Measurements from ENCODE around the gene TRAPPC14. TPM values are rescaled to one million over a fixed set of nuclear protein-coding genes. Genes with fewer than 3 reads are reported as not detected.
A peak's percentile ranks its signal among the peaks of the same experiment; 100 is the strongest.
"Not testable (repeated sequence)": the region's sequence is repeated elsewhere in the genome, so short reads cannot be mapped to it uniquely, and the experiment has no call there.

Gene TRAPPC14
- total and polyA plus RNA-seq, 10 of the 15 experiments (the other 5 are each of a cell fraction or from before 2014, with no cell fraction given): 0.21 to 24.7 (median 7.5) TPM

DNA sequence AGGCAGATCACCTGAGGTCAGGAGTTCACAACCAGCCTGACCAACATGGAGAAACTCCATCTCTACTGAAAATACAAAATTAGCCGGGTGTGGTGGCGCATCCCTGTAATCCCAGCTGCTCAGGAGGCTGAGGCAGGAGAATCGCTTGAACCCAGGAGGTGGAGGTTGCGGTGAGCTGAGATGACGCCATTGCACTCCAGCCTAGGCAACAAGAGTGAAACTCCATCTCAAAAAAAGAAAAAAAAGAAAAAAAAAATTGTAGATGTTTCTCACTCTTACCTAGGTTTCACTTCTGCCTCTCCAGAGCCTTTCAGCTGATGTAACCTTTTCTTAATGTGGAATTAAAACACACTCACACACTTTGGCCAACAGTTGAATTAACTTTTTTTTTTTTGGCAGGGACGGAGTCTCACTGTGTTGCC is 37.4 kb upstream of the TRAPPC14 start:
- peak; percentile 74 for ATAC-seq
- POLR2A ChIA-PET: interaction anchor here (1.4 to 5.8 kb wide), 4 partner anchors 13 to 26 kb away, joined by 4 to 60 read pairs (median 8); partner anchors contain the start of gene PVRIG
- H3K9ac ChIP-seq (ENCODE audit: control insufficient read depth, insufficient read depth, low read length); H3K4me3 ChIP-seq; intact Hi-C loops (cut with micrococcal nuclease; ENCODE audit: unreplicated experiment); H3K9me3 ChIP-seq (replicated peaks; ENCODE audit: control insufficient read depth, insufficient read depth, low read length); in situ Hi-C loops (cut with MboI); H3K79me2 ChIP-seq (ENCODE audit: control insufficient read depth, insufficient read depth, low read length); FAIRE-seq; H2AFZ ChIP-seq (ENCODE audit: control insufficient read depth, low read depth, low read length); H3K36me3 ChIP-seq (ENCODE audit: control insufficient read depth in 2 of 2, insufficient read depth in 2 of 2, low read length in 1 of 2); H3K27me3 ChIP-seq (replicated peaks in 1 of 2; ENCODE audit: control insufficient read depth in 2 of 2, insufficient read depth in 2 of 2, low read length in 1 of 2); H4K20me1 ChIP-seq (ENCODE audit: control insufficient read depth, insufficient read depth); BruUV-seq (replicated peaks): not testable (repeated sequence)
- peak overlapping the region; percentile 52 for H3K27ac ChIP-seq (ENCODE audit: control insufficient read depth, insufficient read depth)
- 75% methylated on average over 6 of the region's 6 CpGs for WGBS (ENCODE audit: insufficient coverage, insufficient replicate concordance, low lambda C conversion rate, missing lambda C conversion rate)
- peaks cover 47% of the 10 kb centered on the region for H3K4me1 ChIP-seq (ENCODE audit: control insufficient read depth, insufficient read depth, low read length)
- SMC1A ChIA-PET (ENCODE audit: uncharacterized antibody, unreplicated experiment): interaction anchor here (4.5 to 7.0 kb wide), 2 partner anchors 14 to 21 kb away, joined by 37 to 112 read pairs; partner anchors contain the start of gene PVRIG
- RAD21 ChIA-PET (ENCODE audit: unreplicated experiment): interaction anchor here (0.6 to 4.5 kb wide), 4 partner anchors 10 to 21 kb away, joined by 3 to 30 read pairs (median 6); no protein-coding TSS in a partner anchor
- DNase-seq (ENCODE audit: low read depth, low spot score): peak; percentile 60
- H3K4me2 ChIP-seq (ENCODE audit: control insufficient read depth, insufficient read depth): peak overlapping the region; percentile 17; the same call in 1 of the 2 replicates
- CTCF ChIA-PET: interaction anchor here (0.6 to 7.0 kb wide), 4 partner anchors 13 to 49 kb away, joined by 3 to 65 read pairs (median 30); partner anchors contain the start of gene STAG3
- TF ChIP-seq NFIC (IDR thresholded peaks at IDR 0.05; ENCODE audit: low read depth, low read length) (peak; percentile 58; the same call in 1 of the 2 replicates), ZNF384 (IDR thresholded peaks at IDR 0.05; ENCODE audit: borderline replicate concordance, low read depth, low read length) (peak; percentile 75), MTA2 (IDR thresholded peaks at IDR 0.05; ENCODE audit: low read depth) (peak; percentile 68; the same call in 1 of the 2 replicates), SPI1 (IDR thresholded peaks at IDR 0.05; ENCODE audit: borderline replicate concordance, insufficient read depth, low read depth, low read length) (peak; percentile 82), NBN (IDR thresholded peaks at IDR 0.05) (peak; percentile 87; the same call in 1 of the 2 replicates), IKZF1 (conservative IDR thresholded peaks at IDR 0.05) (peak; percentile 57; the same call in 1 of the 2 replicates), RUNX3 (IDR thresholded peaks at IDR 0.05; ENCODE audit: low read length) (peak; percentile 62), IKZF2 (IDR thresholded peaks at IDR 0.05) (peak; percentile 81 to 84), EP300 (IDR thresholded peaks at IDR 0.05; ENCODE audit: borderline replicate concordance in 1 of 2, control insufficient read depth in 1 of 2, low read depth in 2 of 2, low read length in 2 of 2) (0 out of 4 replicates have a peak, but pooled peaks of 1 of the 2 experiments have one; percentile 23), YY1 (IDR thresholded peaks at IDR 0.05; ENCODE audit: low read depth, low read length) (peak; percentile 40; the same call in 1 of the 2 replicates), ZNF217 (IDR thresholded peaks at IDR 0.05) (peak; percentile 96), DPF2 (IDR thresholded peaks at IDR 0.05) (0 out of 2 replicates have a peak, but pooled peaks have one; percentile 65), NR2F1 (conservative IDR thresholded peaks at IDR 0.05) (peak; percentile 33; the same call in 1 of the 2 replicates), ATF7 (IDR thresholded peaks at IDR 0.05; ENCODE audit: low read depth) (peak; percentile 97)
- TF ChIP-seq, protein P1, sequence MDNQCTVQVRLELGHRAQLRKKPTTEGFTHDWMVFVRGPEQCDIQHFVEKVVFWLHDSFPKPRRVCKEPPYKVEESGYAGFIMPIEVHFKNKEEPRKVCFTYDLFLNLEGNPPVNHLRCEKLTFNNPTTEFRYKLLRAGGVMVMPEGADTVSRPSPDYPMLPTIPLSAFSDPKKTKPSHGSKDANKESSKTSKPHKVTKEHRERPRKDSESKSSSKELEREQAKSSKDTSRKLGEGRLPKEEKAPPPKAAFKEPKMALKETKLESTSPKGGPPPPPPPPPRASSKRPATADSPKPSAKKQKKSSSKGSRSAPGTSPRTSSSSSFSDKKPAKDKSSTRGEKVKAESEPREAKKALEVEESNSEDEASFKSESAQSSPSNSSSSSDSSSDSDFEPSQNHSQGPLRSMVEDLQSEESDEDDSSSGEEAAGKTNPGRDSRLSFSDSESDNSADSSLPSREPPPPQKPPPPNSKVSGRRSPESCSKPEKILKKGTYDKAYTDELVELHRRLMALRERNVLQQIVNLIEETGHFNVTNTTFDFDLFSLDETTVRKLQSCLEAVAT (IDR thresholded peaks at IDR 0.05): peak; percentile 77
- TF ChIP-seq, protein P2, sequence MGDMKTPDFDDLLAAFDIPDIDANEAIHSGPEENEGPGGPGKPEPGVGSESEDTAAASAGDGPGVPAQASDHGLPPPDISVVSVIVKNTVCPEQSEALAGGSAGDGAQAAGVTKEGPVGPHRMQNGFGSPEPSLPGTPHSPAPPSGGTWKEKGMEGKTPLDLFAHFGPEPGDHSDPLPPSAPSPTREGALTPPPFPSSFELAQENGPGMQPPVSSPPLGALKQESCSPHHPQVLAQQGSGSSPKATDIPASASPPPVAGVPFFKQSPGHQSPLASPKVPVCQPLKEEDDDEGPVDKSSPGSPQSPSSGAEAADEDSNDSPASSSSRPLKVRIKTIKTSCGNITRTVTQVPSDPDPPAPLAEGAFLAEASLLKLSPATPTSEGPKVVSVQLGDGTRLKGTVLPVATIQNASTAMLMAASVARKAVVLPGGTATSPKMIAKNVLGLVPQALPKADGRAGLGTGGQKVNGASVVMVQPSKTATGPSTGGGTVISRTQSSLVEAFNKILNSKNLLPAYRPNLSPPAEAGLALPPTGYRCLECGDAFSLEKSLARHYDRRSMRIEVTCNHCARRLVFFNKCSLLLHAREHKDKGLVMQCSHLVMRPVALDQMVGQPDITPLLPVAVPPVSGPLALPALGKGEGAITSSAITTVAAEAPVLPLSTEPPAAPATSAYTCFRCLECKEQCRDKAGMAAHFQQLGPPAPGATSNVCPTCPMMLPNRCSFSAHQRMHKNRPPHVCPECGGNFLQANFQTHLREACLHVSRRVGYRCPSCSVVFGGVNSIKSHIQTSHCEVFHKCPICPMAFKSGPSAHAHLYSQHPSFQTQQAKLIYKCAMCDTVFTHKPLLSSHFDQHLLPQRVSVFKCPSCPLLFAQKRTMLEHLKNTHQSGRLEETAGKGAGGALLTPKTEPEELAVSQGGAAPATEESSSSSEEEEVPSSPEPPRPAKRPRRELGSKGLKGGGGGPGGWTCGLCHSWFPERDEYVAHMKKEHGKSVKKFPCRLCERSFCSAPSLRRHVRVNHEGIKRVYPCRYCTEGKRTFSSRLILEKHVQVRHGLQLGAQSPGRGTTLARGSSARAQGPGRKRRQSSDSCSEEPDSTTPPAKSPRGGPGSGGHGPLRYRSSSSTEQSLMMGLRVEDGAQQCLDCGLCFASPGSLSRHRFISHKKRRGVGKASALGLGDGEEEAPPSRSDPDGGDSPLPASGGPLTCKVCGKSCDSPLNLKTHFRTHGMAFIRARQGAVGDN (IDR thresholded peaks at IDR 0.05): 0 out of 2 replicates have a peak, but pooled peaks have one; percentile 15
- TF ChIP-seq, protein P3, sequence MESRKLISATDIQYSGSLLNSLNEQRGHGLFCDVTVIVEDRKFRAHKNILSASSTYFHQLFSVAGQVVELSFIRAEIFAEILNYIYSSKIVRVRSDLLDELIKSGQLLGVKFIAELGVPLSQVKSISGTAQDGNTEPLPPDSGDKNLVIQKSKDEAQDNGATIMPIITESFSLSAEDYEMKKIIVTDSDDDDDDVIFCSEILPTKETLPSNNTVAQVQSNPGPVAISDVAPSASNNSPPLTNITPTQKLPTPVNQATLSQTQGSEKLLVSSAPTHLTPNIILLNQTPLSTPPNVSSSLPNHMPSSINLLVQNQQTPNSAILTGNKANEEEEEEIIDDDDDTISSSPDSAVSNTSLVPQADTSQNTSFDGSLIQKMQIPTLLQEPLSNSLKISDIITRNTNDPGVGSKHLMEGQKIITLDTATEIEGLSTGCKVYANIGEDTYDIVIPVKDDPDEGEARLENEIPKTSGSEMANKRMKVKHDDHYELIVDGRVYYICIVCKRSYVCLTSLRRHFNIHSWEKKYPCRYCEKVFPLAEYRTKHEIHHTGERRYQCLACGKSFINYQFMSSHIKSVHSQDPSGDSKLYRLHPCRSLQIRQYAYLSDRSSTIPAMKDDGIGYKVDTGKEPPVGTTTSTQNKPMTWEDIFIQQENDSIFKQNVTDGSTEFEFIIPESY (IDR thresholded peaks at IDR 0.05): 0 out of 2 replicates have a peak, but pooled peaks have one; percentile 14

Data from GM12878 (cell line).